OCI-LY1 (cell line): Measurements from ENCODE around the gene RET.

Experiments used
- CTCF ChIP-seq: fragments of 200-600 bp; sonication (generic), shearing (Covaris generic); IDR thresholded peaks from 2 replicates; pipeline ENCODE4 v1.5.1; 2017; ENCODE audit warnings: mild to moderate bottlenecking, antibody characterized with exemption, low read length, moderate library complexity, mixed read lengths
- EZH2 ChIP-seq: fragments of 200-600 bp; sonication (generic), shearing (Covaris generic); IDR thresholded peaks from 2 replicates; pipeline ENCODE4 v1.8.0; 2017; ENCODE audit warnings: borderline replicate concordance, mixed run types, mild to moderate bottlenecking, antibody characterized with exemption, low read length, moderate library complexity, mixed read lengths

GRCh38 chr10:43114743-43115611, 38.1 kb downstream of the RET start:
- no peak for TF ChIP-seq CTCF
- TF ChIP-seq EZH2: no peak
